ENCODE data around the gene CCDC158. TPM values are rescaled to one million over a fixed set of nuclear protein-coding genes. Genes with fewer than 3 reads are reported as not detected.

Gene CCDC158
- total RNA-seq (not detected), polyA plus RNA-seq (not detected), total RNA-seq (not detected)

DNA sequence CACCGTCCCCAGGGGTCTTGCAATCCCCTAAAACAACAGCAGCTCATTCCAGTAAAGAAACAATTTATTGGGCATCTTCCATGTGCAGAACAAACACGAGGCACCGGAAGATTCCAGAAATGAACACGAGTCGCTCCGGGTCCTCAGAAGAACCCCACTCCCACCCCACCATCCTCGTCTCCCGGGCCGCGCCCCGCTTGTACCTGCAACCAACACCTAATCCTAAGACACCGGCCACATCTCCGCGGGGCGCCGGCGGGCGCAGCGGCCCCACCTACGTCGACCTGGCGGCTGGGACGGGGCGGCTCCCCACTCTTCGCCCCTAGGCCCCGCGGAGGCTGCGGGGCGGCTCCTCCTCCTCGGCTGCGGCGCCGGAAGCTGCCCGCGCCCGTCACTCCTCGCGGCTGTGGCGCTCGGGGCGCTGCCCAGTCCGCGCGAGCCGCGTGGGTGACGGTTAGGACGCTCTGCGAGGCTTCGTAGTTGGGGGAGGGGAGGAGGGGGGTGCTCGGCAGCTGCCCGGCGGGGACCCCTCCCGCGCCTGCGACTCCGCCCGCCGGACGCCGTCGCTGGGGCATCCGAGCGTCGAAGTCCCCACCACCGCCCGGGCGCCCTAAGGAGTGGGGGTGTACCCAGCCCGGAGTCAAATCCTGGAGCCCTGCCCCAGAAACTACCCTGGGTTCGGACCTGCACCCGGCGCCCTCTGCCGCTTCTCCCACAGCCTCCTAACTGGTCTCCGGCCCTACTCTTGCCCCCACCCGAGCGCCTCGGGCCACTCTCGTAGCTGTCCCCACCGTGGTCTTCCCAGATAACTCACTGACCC, at the start of gene CCDC158:
TSS of gene CCDC158 (minus strand) at position 380 of the 820 bp plus-strand sequence. CDS start 17,934 bp downstream, outside the sequence.
- H3K4me1 ChIP-seq (ENCODE audit: control insufficient read depth in 2 of 2, insufficient read depth in 2 of 2, low read length in 2 of 2), result no peaks in the 10 kb centered on the region
- no peaks in the 10 kb centered on the region for H3K9me3 ChIP-seq (ENCODE audit: control insufficient read depth in 2 of 3, low read length in 3 of 3)
- H3K4me3 ChIP-seq (ENCODE audit: low read length), result no peak within 1 kb of the TSS
- Mint-ChIP-seq H3K4me3 (peak within 1 kb of the TSS; percentile 53 to 81 (median 72)), H3K27me3 (peaks cover 31 to 53% (median 37%) of the 10 kb centered on the region in 5 donors), H3K27ac (no peak within 1 kb of the TSS), H3K9me3 (peaks cover 0 to 2% (median 0%) of the 10 kb centered on the region in 11 donors), H3K4me1 (peaks cover 3 to 13% (median 5%) of the 10 kb centered on the region in 7 donors), H3K36me3 (peaks cover 0 to 2% (median 0%) of the 10 kb centered on the region in 5 donors)
- intact Hi-C loops (cut with micrococcal nuclease), result no loop called here
- DNase-seq (peak in 2 of 9 donors; percentile 6 to 22), ATAC-seq (peak; percentile 48)
- ChIA-PET POLR2A (interaction anchor here (0.6 kb wide), 1 partner anchor 8 kb away, joined by 7 read pairs; no protein-coding TSS in a partner anchor), CTCF (no interaction called here)
- H3K27ac ChIP-seq (ENCODE audit: low read depth, low read length), result no peak within 1 kb of the TSS
- no peaks in the 10 kb centered on the region for H3K27me3 ChIP-seq (ENCODE audit: control insufficient read depth in 2 of 2, insufficient read depth in 2 of 2, low read length in 2 of 2)
- no peaks in the 10 kb centered on the region for H3K36me3 ChIP-seq (ENCODE audit: control insufficient read depth in 2 of 3, insufficient read depth in 3 of 3, low read length in 3 of 3)

GRCh38 chr4:76470532-76470931, 49.6 kb upstream of the CCDC158 start:
- Histone ChIP-seq H3K4me3 (ENCODE audit: low read length) (no peak overlapping the region), H3K9me3 (ENCODE audit: control insufficient read depth in 2 of 3, low read length in 3 of 3) (no peaks in the 10 kb centered on the region), H3K27me3 (ENCODE audit: control insufficient read depth in 2 of 2, insufficient read depth in 2 of 2, low read length in 2 of 2) (no peaks in the 10 kb centered on the region), H3K36me3 (ENCODE audit: control insufficient read depth in 2 of 3, insufficient read depth in 3 of 3, low read length in 3 of 3) (no peaks in the 10 kb centered on the region), H3K4me1 (ENCODE audit: control insufficient read depth in 2 of 2, insufficient read depth in 2 of 2, low read length in 2 of 2) (no peaks in the 10 kb centered on the region), H3K27ac (ENCODE audit: low read depth, low read length) (no peak overlapping the region)
- Mint-ChIP-seq H3K36me3 (no peaks in the 10 kb centered on the region), H3K4me3 (no peak overlapping the region), H3K9me3 (peaks cover 0 to under 1% (median 0%) of the 10 kb centered on the region in 11 donors), H3K27ac (no peak overlapping the region), H3K4me1 (peaks cover 0 to 4% (median 0%) of the 10 kb centered on the region in 7 donors), H3K27me3 (peaks cover 1 to 14% (median 8%) of the 10 kb centered on the region in 5 donors)
- no peak for DNase-seq
- no peak for ATAC-seq
- CTCF ChIA-PET, result interaction anchor here (0.6 kb wide), 1 partner anchor 1825 kb away, joined by 5 read pairs; no protein-coding TSS in a partner anchor
- intact Hi-C loops (cut with micrococcal nuclease), result no loop called here
- POLR2A ChIA-PET, result no interaction called here

GRCh38 chr4:76470064-76470463, 49.1 kb upstream of the CCDC158 start:
- Histone ChIP-seq H3K9me3 (ENCODE audit: control insufficient read depth in 2 of 3, low read length in 3 of 3) (no peaks in the 10 kb centered on the region), H3K4me1 (ENCODE audit: control insufficient read depth in 2 of 2, insufficient read depth in 2 of 2, low read length in 2 of 2) (no peaks in the 10 kb centered on the region), H3K27ac (ENCODE audit: low read depth, low read length) (no peak overlapping the region), H3K4me3 (ENCODE audit: low read length) (no peak overlapping the region), H3K36me3 (ENCODE audit: control insufficient read depth in 2 of 3, insufficient read depth in 3 of 3, low read length in 3 of 3) (no peaks in the 10 kb centered on the region), H3K27me3 (ENCODE audit: control insufficient read depth in 2 of 2, insufficient read depth in 2 of 2, low read length in 2 of 2) (no peaks in the 10 kb centered on the region)
- ATAC-seq (no peak), DNase-seq (no peak)
- intact Hi-C loops (cut with micrococcal nuclease), result no loop called here
- Mint-ChIP-seq H3K4me1 (peaks cover 0 to 4% (median 0%) of the 10 kb centered on the region in 7 donors), H3K27me3 (peaks cover 4 to 17% (median 7%) of the 10 kb centered on the region in 5 donors), H3K4me3 (no peak overlapping the region), H3K9me3 (peaks cover 0 to 4% (median 0%) of the 10 kb centered on the region in 11 donors), H3K27ac (no peak overlapping the region), H3K36me3 (no peaks in the 10 kb centered on the region)
- POLR2A ChIA-PET, result no interaction called here
- CTCF ChIA-PET, result interaction anchor here (0.6 kb wide), 1 partner anchor 1825 kb away, joined by 5 read pairs; no protein-coding TSS in a partner anchor

- H3K36me3 ChIP-seq (ENCODE audit: control insufficient read depth in 2 of 3, insufficient read depth in 3 of 3, low read length in 3 of 3), result no peaks in the 10 kb centered on the region
- ChIA-PET POLR2A (interaction anchor here (0.8 kb wide), 1 partner anchor 32 kb away, joined by 5 read pairs; no protein-coding TSS in a partner anchor), CTCF (no interaction called here)
- intact Hi-C loops (cut with micrococcal nuclease), result no loop called here
- no peaks in the 10 kb centered on the region for H3K4me1 ChIP-seq (ENCODE audit: control insufficient read depth in 2 of 2, insufficient read depth in 2 of 2, low read length in 2 of 2)
- Mint-ChIP-seq H3K27ac (no peak overlapping the region), H3K4me1 (peaks cover 0 to 2% (median 0%) of the 10 kb centered on the region in 7 donors), H3K4me3 (no peak overlapping the region), H3K27me3 (peaks cover 2 to 18% (median 4%) of the 10 kb centered on the region in 5 donors), H3K9me3 (peaks cover 7 to 25% (median 14%) of the 10 kb centered on the region in 11 donors), H3K36me3 (peaks cover 0 to 7% (median 0%) of the 10 kb centered on the region in 5 donors)
- H3K9me3 ChIP-seq (ENCODE audit: control insufficient read depth in 2 of 3, low read length in 3 of 3), result peaks cover 0 to 12% (median 0%) of the 10 kb centered on the region in 3 experiments
- no peak overlapping the region for H3K27ac ChIP-seq (ENCODE audit: low read depth, low read length)
- ATAC-seq (no peak), DNase-seq (no peak)
- H3K4me3 ChIP-seq (ENCODE audit: low read length), result no peak overlapping the region
- peaks cover 0 to 5% of the 10 kb centered on the region in 2 donors for H3K27me3 ChIP-seq (ENCODE audit: control insufficient read depth in 2 of 2, insufficient read depth in 2 of 2, low read length in 2 of 2)
These were observed 42.6 kb upstream of the CCDC158 start for GRCh38 chr4:76463568-76463967.

GRCh38 chr4:76459291-76459723, 38.4 kb upstream of the CCDC158 start:
- no peak for DNase-seq
- Histone ChIP-seq H3K9me3 (ENCODE audit: control insufficient read depth in 2 of 3, low read length in 3 of 3) (peaks cover 0 to 12% (median 0%) of the 10 kb centered on the region in 3 experiments), H3K4me3 (ENCODE audit: low read length) (no peak overlapping the region), H3K36me3 (ENCODE audit: control insufficient read depth in 2 of 3, insufficient read depth in 3 of 3, low read length in 3 of 3) (no peaks in the 10 kb centered on the region), H3K27ac (ENCODE audit: low read depth, low read length) (no peak overlapping the region), H3K4me1 (ENCODE audit: control insufficient read depth in 2 of 2, insufficient read depth in 2 of 2, low read length in 2 of 2) (no peaks in the 10 kb centered on the region), H3K27me3 (ENCODE audit: control insufficient read depth in 2 of 2, insufficient read depth in 2 of 2, low read length in 2 of 2) (peaks cover 0 to 5% of the 10 kb centered on the region in 2 donors)
- Mint-ChIP-seq H3K9me3 (peaks cover 7 to 18% (median 8%) of the 10 kb centered on the region in 11 donors), H3K4me3 (no peak overlapping the region), H3K27me3 (peaks cover 2 to 14% (median 8%) of the 10 kb centered on the region in 5 donors), H3K4me1 (no peaks in the 10 kb centered on the region), H3K27ac (no peak overlapping the region), H3K36me3 (peaks cover 0 to 7% (median 0%) of the 10 kb centered on the region in 5 donors)
- CTCF ChIA-PET, result no interaction called here
- no peak for ATAC-seq
- intact Hi-C loops (cut with micrococcal nuclease), result no loop called here
- POLR2A ChIA-PET, result no interaction called here

DNA sequence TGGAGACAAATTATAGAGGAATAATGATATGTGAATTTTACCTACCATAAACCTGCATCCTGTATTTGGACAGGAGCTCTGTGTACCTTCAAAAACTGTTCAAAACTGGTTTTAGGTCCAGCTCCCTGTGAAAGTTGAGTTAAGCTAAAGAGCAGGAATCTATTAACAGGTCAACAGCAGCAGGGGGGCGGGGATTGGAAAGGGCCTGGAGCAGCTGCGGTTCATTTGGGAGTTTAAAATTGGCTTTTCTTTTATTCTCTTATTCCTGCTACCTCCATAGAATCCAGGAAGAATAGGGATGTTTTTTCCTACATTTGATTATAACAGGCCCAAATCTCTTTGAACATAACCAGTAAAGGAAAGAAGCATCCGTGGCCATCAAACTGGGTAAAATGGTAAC, 37.9 kb upstream of the CCDC158 start:
- Mint-ChIP-seq H3K36me3 (peaks cover 0 to 7% (median 0%) of the 10 kb centered on the region in 5 donors), H3K27ac (no peak overlapping the region), H3K4me3 (no peak overlapping the region), H3K9me3 (peaks cover 7 to 13% (median 8%) of the 10 kb centered on the region in 11 donors), H3K27me3 (peaks cover 2 to 16% (median 8%) of the 10 kb centered on the region in 5 donors), H3K4me1 (no peaks in the 10 kb centered on the region)
- Histone ChIP-seq H3K4me1 (ENCODE audit: control insufficient read depth in 2 of 2, insufficient read depth in 2 of 2, low read length in 2 of 2) (no peaks in the 10 kb centered on the region), H3K4me3 (ENCODE audit: low read length) (no peak overlapping the region), H3K27me3 (ENCODE audit: control insufficient read depth in 2 of 2, insufficient read depth in 2 of 2, low read length in 2 of 2) (peaks cover 0 to 5% of the 10 kb centered on the region in 2 donors), H3K36me3 (ENCODE audit: control insufficient read depth in 2 of 3, insufficient read depth in 3 of 3, low read length in 3 of 3) (no peaks in the 10 kb centered on the region), H3K9me3 (ENCODE audit: control insufficient read depth in 2 of 3, low read length in 3 of 3) (peaks cover 0 to 12% (median 0%) of the 10 kb centered on the region in 3 experiments), H3K27ac (ENCODE audit: low read depth, low read length) (no peak overlapping the region)
- DNase-seq (no peak), ATAC-seq (no peak)
- intact Hi-C loops (cut with micrococcal nuclease), result no loop called here
- ChIA-PET CTCF (no interaction called here), POLR2A (no interaction called here)
